Left colon (tissue), 2 donors: ENCODE data around the gene EIF4E3. TPM values are rescaled to one million over a fixed set of nuclear protein-coding genes. Genes with fewer than 3 reads are reported as not detected.

Experiments used
- ATAC-seq: fragments of 200-7000 bp; cut with Tn5 transposase; one replicate; pipeline ENCODE4 v1.9.1; 2020; ENCODE audit warnings: mild to moderate bottlenecking, moderate library complexity
- DNase-seq, 2 donors: peaks; one replicate each; pipeline ENCODE4 v3.0.0-alpha.2; 2020
- intact Hi-C, 2 donors: fragments of 100-400 bp; cut with DNase I in 1 of 2; cut with micrococcal nuclease in 1 of 2; formaldehyde crosslinking; loops; one replicate each; pipeline versions ENCODE4 v1.11.2 to v1.14.0; 2022; cut with DNase I, micrococcal nuclease
- total RNA-seq, 2 donors: library from RNA; stranded (reverse); fragmentation: NEBNext Ultra II Directional; extraction: Animal tissue kit (Norgen Biotek cat#: 25700); gene quantifications; one replicate each; pipeline ENCODE4 v1.2.1, GENCODE V29; 2021
- donor health status: DM: no; HTN: no; CAD: no.
- donor health status: DM: yes; HTN: yes; CAD: no.

Gene EIF4E3
- total RNA-seq, 2 donors from 2014 or later = 43.1 to 49.4 TPM

DNA sequence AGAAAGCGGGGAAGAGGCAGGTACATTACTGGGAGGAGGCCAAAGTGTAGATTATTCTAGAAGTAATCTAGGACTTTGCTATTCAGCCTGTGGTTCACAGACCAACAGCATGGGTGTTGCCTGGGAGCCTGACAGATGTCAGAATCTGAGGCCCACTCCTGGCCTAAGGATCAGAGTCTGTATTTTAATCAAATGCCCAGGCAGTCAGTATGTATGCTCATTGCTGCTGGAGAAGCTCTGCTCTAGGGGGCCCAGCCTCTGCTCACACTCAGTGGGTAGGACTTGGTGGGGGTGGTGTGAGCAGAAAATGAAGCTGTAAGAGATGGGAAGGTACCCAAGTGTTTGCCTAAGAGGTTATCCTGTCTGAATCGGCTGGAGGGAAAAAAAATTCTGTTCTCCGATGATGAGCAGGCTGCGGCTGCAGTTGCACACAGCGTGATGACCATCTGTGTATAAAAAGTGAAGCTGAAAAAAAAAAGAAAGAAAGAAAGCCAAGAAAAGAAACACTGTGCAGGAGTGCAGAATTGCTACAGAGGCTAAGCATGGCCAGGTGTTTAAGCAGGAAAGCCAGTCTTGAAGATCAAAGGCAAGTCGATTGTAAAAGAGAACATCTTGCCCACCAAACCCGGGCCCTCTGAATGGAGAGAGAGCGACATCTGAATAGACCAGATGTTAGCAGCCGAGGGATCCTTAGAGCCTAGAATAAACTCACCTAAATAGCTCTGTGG is 65.2 kb downstream of the EIF4E3 start:
- ATAC-seq = peak; percentile 43
- intact Hi-C loops = loop anchor here in 1 of 2 donors (10.0 kb wide), 1 partner anchor 1595 kb away; no protein-coding TSS in a partner anchor
- DNase-seq = no peak

DNA sequence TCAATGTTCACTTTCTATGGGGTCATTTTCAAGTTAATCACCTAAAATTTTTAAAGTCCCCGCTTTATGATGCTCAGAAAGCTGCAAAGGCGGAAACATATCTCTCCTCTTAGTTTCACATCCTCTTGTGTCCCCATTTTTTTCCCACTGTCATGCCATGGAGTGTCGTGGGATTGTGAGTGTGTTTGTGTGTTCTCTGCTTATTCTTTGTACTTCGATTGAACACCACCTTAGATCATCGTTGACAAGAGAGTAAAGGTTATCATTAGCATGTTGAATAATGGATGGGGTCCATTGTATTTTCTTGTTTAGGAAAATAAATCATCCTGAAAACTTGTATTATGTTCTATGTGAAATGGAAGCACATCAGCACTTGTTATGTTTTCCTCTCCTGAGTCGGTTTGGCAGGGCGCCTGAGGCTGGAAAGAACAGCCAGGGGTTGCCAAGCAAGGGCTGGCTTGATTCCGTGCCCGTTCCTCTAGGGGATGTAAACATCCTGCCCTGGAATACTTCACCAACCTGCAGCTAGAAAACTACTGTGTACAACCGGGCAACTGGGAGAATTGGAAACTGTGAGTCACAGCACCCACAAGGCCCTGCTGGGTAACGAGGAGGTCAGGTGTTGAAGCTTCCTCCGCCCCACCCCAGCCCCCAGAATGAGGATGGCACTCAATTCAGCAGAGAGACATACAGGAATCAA is 67.2 kb downstream of the EIF4E3 start:
- intact Hi-C loops = loop anchor here in 1 of 2 donors (10.0 kb wide), 1 partner anchor 1593 kb away; no protein-coding TSS in a partner anchor
- peak; percentile 55 to 80 for DNase-seq
- ATAC-seq = peak; percentile 37

DNA sequence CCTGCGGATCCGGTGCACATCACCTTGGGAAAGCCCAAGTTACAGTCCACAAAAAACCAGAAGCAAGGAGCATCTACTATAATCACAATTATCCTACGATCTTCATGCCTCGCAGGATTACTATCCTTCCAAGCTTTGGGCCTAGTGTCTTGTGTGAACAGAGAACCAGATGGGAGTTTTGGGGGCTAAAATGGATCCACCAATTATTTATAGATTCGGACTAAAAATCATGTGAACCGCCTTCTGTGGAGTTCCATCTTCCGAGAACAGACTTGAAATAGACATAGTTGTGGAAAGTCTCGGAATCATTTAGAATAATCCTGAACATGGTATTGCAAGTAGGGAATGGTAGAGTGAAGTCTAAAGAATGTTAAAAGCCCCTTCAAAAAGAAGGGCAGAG is 70.1 kb downstream of the EIF4E3 start:
- intact Hi-C loops = loop anchor here in 1 of 2 donors (10.0 kb wide), 1 partner anchor 1590 kb away; no protein-coding TSS in a partner anchor
- ATAC-seq = no peak
- no peak for DNase-seq

DNA sequence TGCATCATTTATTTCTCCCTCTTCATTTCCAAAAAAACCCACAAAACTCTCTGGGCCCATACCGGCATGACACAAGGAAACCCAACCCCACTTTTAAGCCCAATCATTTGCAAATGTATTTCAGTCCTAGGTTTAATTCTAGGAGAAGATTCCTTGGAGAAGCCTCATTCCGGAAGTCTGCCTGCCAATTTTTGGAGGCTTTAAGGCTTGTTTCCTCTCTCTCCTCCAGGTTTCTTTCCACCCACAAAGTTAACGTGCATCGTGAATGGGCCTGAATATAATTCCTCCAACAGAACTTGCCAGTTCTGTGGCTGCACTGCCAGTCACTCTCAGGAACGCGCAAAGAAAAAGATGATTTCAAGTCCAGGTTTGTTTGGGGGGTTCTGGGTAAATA is 71.8 kb downstream of the EIF4E3 start:
- DNase-seq (no peak), ATAC-seq (no peak)
- intact Hi-C loops = loop anchor here in 1 of 2 donors (5.0 to 10.0 kb wide), 2 partner anchors 1101 to 1589 kb away; no protein-coding TSS in a partner anchor

DNA sequence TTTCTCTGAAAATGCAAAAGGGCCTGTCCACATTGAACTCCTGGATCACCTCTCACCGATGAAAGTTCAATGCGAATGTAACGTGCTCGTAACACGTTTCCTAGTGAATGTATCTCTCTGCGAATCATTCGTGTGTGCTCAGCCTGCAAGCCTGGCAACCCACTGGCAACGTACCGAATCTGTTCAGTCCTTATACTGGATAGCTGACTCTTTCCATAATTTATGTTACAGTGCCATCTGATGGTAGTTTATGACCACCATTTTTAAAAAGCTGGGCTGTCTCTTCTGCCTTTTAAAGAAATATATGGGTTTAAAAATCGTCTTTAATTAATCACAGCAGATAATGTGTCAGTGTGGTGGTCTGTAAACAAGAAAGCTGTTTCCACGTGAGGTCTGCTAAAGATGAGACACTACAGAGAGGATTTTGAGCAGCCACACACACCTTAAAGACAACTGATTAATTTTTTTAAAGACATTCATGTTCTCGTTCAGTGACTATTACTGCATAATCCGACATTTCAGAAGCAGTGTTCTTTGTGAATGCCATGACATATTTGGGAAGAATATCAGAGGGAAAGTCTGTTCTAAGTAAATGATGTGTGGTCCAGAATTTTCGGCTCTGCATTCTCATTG is 72.3 kb downstream of the EIF4E3 start:
- intact Hi-C loops = loop anchor here in 1 of 2 donors (5.0 to 10.0 kb wide), 2 partner anchors 1101 to 1588 kb away; no protein-coding TSS in a partner anchor
- DNase-seq (peak; percentile 43 to 45), ATAC-seq (peak; percentile 93)

DNA sequence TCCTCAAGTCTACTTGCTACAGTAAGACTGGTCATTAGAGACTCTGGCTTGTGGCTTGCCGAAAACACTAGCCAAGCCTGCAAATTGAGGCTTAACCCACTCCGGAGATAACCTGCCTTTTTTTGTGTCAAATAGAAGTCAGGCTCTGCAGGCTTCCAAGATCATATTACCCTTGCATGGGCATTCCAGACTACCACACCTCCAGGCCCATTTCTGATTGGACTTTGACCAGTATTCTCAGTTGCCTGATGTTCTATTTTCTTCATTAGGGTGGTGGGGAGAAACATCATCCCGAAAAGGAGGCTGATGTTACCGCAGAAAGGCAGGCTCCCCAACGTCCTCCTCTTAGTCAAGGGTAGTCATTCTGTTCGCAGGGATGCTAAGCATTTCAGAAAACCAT is 73.6 kb downstream of the EIF4E3 start:
- DNase-seq = no peak

DNA sequence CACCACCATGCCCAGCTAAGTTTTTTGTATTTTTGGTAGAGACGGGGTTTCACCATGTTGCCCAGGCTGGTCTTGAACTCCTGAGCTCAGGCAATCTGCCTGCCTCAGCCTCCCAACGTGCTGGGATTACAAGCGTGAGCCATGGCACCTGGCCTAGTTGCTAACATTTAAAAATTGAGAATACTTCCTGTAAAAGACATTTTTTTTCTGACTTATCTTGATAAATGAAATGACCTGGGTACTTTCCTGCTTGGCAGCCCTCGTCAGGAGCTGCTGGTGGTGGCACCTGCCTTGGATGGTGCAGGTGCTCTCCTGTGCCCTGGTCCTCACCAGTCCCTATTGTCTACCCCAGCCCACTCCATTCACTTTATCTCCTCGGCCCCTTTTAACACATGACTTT is 74.8 kb downstream of the EIF4E3 start:
- ATAC-seq (no peak), DNase-seq (no peak)
- intact Hi-C loops = loop anchor here in 1 of 2 donors (5.0 to 10.0 kb wide), 2 partner anchors 1098 to 1586 kb away; no protein-coding TSS in a partner anchor

More for the DNA sequence above, 73.6 kb downstream of the EIF4E3 start:
- ATAC-seq = peak; percentile 58
- intact Hi-C loops = loop anchor here in 1 of 2 donors (5.0 to 10.0 kb wide), 2 partner anchors 1099 to 1587 kb away; no protein-coding TSS in a partner anchor

DNA sequence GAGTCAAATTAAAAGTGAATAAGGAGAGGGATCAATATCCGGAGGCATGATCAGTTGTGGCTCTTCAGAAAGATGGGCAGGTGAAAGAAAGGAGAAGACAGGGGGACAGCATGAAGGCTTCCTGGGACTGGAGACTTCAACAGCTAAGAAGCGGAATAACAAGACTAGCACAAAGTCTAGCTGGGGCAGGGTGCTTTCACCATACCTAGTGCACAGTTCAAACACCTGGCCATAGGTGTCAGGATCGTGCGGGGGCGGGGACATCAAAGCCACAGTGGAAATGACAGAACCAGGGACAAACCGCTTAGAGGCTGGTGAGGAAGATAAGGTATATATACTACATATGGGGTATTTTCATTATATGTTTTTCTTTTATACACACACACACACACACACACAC is 75.4 kb downstream of the EIF4E3 start:
- peak; percentile 57 for ATAC-seq
- intact Hi-C loops = loop anchor here in 1 of 2 donors (5.0 to 10.0 kb wide), 2 partner anchors 1097 to 1585 kb away; no protein-coding TSS in a partner anchor
- DNase-seq = peak in 1 of 2 donors; percentile 14

DNA sequence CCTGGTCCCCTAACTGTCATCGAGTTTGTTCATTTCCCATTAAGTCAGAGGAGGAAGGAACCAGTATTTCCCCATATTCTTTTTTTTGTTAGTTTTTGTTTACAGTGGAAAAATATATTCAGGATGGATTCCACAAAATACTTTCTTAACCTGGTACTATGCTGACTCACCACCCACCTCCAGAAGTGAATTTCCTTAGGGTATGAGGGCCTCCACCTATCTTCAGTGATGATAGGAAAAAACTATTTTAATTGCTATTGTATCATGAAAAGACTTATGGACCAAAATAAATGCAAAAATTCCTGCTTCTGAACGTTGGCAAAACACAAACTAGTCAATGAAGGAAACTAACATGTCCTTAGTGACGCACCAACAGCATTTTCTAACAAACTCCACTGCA is 77.5 kb downstream of the EIF4E3 start:
- intact Hi-C loops = no loop called here
- no peak for DNase-seq
- ATAC-seq = no peak

DNA sequence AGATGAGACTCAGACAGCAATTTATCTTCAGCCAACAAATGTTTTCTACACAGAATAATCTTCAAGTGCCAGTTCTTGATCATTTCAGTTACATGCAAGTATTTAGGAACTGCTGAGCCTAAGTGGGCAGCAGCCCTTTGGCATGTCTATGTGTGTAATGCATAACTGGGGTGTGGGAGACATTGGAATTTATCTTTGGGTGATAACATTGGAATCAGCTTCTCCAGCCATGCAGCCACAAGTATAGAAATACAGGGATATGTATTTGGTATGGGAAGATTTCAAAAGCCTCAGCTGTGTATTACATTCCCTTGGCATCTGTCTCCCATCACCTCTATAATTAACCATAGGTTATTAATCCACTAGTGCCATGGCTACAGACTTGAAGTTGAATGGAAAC is 78.2 kb downstream of the EIF4E3 start:
- intact Hi-C loops = no loop called here

DNA sequence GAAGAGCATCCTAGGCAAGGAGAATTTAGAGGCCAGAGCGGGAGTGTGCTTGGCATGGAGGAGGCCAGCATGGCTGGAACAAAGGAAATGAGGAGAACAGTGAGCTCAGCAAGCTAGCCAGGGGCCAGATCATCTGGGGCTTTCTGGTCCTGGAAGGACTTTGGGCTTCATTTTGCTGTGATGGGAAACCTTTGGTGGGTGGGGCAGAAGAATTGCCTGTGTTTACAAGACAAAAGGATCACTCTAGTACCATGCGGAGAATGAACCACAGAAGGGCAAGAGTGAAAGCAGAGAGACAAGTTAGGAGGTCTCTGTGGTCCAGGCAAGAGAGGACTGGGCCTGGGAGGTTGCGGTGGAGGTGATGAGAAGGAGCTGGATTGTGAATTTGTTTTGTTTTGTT is 80.1 kb downstream of the EIF4E3 start:
- intact Hi-C loops = no loop called here

More for the DNA sequence above, 78.2 kb downstream of the EIF4E3 start:
- ATAC-seq (no peak), DNase-seq (no peak)

DNA sequence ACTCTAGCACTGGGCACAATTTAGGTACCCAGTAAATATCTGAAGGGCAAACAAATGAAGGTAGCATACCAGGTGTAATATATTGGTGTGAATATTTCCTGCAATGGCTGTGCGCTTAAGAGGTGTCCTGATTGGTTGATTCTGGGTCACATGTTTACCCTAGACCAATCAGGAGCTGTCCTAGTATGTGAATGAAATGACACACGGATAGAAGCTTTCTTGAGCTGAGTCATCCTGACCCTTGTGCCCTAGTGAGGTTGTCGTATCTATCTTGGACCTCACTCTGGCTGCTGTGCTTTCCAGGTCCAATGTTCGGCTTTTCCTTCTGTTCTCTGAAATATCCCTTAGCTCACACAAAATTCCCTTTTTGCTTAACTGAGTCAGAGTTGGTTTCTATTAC is 83.5 kb downstream of the EIF4E3 start:
- intact Hi-C loops = no loop called here
- DNase-seq (no peak), ATAC-seq (peak; percentile 75)

More for the DNA sequence above, 80.1 kb downstream of the EIF4E3 start:
- DNase-seq = no peak
- ATAC-seq = no peak

DNA sequence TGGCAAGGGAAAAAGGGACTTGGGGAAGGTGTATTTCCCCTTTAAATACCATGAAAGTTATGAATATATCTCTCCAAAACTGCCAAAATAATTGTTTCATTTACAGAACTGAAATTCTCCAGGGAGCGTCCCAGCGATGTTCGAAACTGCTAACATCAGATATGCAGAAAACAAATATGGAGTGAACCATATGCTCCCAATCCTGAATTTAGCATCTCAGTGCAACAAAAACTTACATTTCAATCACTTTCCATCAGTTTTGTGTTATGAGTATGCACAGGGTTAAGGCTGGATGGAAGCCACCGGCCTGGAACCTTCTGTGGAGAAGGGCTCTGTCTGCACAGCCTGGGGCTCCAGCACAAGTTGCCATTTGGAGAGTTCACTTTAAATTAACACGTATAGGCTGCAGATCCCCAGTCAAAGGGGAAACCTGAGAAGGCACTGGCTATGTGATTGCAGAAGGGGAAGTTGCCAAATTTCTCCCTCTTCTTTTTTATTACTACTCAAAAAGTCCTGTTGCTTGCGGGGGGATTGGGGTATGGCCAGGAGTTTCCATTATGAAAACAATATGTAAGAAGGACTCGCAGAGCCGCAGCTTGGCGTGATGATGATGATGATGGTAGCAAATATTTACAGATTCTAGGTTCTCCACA is 84.7 kb downstream of the EIF4E3 start:
- no peak for DNase-seq
- intact Hi-C loops = no loop called here
- no peak for ATAC-seq

DNA sequence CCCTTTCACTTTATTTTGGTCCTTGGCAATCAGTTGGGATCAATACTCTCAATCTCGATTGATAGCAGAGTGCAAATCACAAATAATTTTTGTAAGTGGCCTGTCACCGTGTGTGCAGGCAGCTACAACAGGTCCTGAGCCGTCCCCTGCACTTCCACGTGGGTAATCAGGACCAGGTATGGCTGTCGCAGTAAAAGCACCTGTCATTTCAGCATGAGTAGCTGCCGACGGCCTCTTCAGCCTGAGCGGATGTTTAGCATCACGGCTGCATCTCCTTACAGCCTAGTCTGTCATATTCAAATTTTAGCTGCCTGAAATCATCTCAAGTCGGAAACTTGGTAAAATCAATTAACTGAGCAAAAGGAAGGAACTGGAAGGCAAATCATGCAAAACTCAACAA is 88.7 kb downstream of the EIF4E3 start:
- DNase-seq (no peak), ATAC-seq (no peak)
- intact Hi-C loops = no loop called here

DNA sequence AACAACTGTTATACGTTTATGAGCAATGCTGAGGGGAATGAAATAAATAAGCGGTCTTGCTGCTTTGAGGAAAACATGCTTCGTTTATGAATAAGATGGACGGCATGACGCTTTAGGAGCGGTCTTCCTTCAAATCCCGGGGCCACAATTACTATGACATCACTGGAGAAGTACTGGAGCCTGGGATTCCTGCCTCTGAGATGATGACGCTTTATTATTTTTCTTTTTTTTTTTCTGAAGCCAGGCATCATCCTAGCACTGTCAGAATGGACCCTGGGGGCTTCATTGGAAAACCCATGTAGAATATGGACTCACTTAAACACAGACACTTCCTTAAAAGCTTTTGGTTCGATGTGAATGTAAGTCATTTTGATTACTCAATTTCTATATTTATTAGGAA is 89.2 kb downstream of the EIF4E3 start:
- intact Hi-C loops = no loop called here
- no peak for ATAC-seq
- no peak for DNase-seq

DNA sequence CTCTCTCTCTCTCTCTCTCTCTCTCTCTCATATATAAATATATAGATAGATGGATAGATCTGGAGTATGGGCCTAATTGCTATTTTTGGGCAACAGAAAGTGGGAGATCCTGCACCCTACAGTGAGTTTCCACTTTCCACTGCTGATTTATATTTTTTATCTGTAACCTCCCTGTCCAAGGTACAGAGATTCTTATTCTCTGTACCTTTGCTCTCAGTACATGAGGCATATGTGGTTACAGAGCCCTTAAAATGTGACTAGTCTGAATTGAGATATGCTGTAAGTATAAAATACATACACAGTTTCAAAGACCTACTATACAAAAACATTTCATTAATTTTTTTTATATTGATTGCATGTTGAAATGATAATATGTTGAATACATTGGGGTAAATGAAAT is 90.5 kb downstream of the EIF4E3 start:
- intact Hi-C loops = no loop called here
- ATAC-seq = no peak
- DNase-seq = no peak

DNA sequence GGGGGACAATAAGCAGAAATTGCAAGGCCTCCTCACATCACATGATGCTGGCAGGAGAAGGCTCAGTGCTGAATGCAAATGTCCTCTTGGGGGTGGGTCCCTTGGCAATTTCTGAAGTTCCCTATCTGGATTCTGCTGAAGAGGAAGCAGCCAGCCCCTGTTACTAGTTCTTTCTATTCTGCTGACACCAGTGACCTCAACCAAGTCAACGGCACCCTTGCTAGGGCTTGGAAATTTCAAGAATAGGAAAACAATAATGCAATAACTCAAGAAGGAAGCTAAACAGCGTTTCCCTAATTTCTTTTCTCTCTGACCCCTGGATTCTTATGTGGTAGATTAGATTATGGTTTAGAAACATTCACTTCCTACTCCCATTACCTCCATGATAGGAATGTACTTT is 95.5 kb downstream of the EIF4E3 start:
- intact Hi-C loops = no loop called here
- DNase-seq (peak in 1 of 2 donors; percentile 28), ATAC-seq (no peak)

DNA sequence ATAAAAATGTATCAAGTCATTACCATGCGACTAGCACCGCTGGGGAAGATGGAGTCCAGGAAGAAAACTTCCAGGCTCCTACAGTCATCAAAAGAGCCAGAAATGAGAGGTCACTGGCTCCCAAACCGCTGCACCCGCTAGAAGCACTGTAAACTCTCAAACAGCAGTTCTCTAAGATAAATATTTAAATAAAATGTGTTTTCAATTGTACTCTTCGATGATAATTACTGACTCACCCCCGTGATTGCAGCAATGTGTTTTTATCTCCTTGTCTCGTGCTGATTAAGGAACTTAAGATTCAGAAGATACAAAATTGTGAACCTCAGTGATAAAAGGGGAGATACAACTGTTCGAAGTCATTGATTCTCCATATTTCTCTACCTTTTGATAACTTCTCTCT is 95.9 kb downstream of the EIF4E3 start:
- DNase-seq (no peak), ATAC-seq (no peak)
- intact Hi-C loops = no loop called here

DNA sequence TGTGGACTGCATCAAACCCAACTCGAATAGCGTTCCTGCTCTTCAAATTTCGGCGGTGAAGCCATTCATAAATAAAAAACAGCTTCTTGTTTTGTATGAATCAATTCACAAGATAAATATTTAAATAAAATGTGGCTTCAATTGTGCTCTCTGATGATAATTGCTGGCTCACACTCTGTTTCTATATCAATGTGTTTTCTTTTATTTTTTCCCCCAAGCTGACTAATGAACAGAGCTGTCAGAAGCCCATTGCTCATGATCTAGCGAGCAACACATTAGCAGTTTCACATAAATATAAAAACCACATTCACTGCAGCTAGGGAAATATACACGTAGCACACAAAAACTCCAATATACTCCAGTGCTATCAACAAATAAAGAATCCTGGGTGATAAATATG is 96.7 kb downstream of the EIF4E3 start:
- DNase-seq = no peak

More for the DNA sequence above, 96.7 kb downstream of the EIF4E3 start:
- intact Hi-C loops = no loop called here
- no peak for ATAC-seq
